SK-N-SH (cell line): ENCODE data around the gene EYA2. TPM values are rescaled to one million over a fixed set of nuclear protein-coding genes. Genes with fewer than 3 reads are reported as not detected.

Source experiments
- CTCF ChIA-PET: fragments of 300-600, 350-600 bp; formaldehyde crosslinking; extraction: SDS; loops from one replicate; lab custom pipeline; 2021; lab: Yijun Ruan, JAX
- POLR2A ChIA-PET: fragments of 350-600 bp; sonication (Branson Sonifier 250); formaldehyde crosslinking; extraction: SDS; loops from one replicate; lab custom pipeline; 2020; ENCODE audit warnings: antibody characterized with exemption, inconsistent platforms; lab: Yijun Ruan, JAX
- DNase-seq: peaks from one replicate; pipeline ENCODE4 v3.0.0; 2012
- H2AFZ ChIP-seq: fragments of 200-600 bp; sonication (generic); 2 replicates; pipeline ENCODE4 v1.8.1; 2016; ENCODE audit warnings: antibody characterized with exemption, mild to moderate bottlenecking, low read depth
- H3F3A ChIP-seq: fragments of 200-600 bp; sonication (generic); replicated peaks from 2 replicates; pipeline ENCODE3; 2016; ENCODE audit warnings: antibody characterized with exemption, mild to moderate bottlenecking; ENCODE audit not compliant: insufficient read depth
- H3K27ac ChIP-seq, 2 experiments: fragments of 200-500 bp in 1 of 2; fragments of 200-600 bp in 1 of 2; sonication (Bioruptor generic) in 1 of 2; sonication (generic), shearing (Covaris generic) in 1 of 2; 2 replicates each; pipeline versions ENCODE4 v1.5.1 to v1.6.1; 2014 to 2016; ENCODE audit warnings: low read depth in 2 of 2, inconsistent platforms in 1 of 2, low read length in 1 of 2, mild to moderate bottlenecking in 1 of 2, mixed read lengths in 1 of 2
- H3K27me3 ChIP-seq: fragments of 200-600 bp; sonication (generic), shearing (Covaris generic); 2 replicates; pipeline ENCODE4 v1.6.1; 2016; ENCODE audit warnings: mixed run types; ENCODE audit not compliant: insufficient read depth
- H3K36me3 ChIP-seq, 2 experiments: fragments of 200-500 bp in 1 of 2; fragments of 200-600 bp in 1 of 2; sonication (Bioruptor generic) in 1 of 2; sonication (generic) in 1 of 2; replicated peaks in 1 of 2; 2 replicates each; pipeline versions ENCODE3 to v1.5.1; 2014 to 2016; ENCODE audit warnings: low read length in 1 of 2, mild to moderate bottlenecking in 1 of 2; ENCODE audit not compliant: insufficient read depth in 2 of 2, control insufficient read depth in 1 of 2
- H3K4me1 ChIP-seq, 2 experiments: fragments of 200-500 bp in 1 of 2; fragments of 200-600 bp in 1 of 2; sonication (Bioruptor generic) in 1 of 2; sonication (generic), shearing (Covaris generic) in 1 of 2; 2 replicates each; pipeline versions ENCODE4 v1.5.1 to v1.6.1; 2014 to 2016; ENCODE audit warnings: low read depth in 1 of 2, low read length in 1 of 2, mixed run types in 1 of 2; ENCODE audit not compliant: insufficient read depth in 2 of 2, control insufficient read depth in 1 of 2
- H3K4me2 ChIP-seq: fragments of 200-600 bp; sonication (generic), shearing (Covaris generic); 2 replicates; pipeline ENCODE4 v1.6.1; 2017; ENCODE audit warnings: mixed run types
- H3K4me3 ChIP-seq, 2 experiments: fragments of 200-500 bp in 1 of 2; fragments of 200-600 bp in 1 of 2; sonication (Bioruptor generic) in 1 of 2; sonication (generic), shearing (Covaris generic) in 1 of 2; 2 replicates each; pipeline versions ENCODE4 v1.5.1 to v1.8.1; 2014 to 2016; ENCODE audit warnings: low read depth in 2 of 2, inconsistent platforms in 1 of 2, low read length in 1 of 2, mild to moderate bottlenecking in 1 of 2, mixed read lengths in 1 of 2, moderate library complexity in 1 of 2
- H3K79me2 ChIP-seq: fragments of 200-600 bp; sonication (generic); 2 replicates; pipeline ENCODE4 v1.8.1; 2017; ENCODE audit warnings: mild to moderate bottlenecking; ENCODE audit not compliant: insufficient read depth
- H3K9ac ChIP-seq: fragments of 200-600 bp; sonication (generic); 2 replicates; pipeline ENCODE4 v1.6.1; 2017; ENCODE audit warnings: mixed run types
- H3K9me2 ChIP-seq: fragments of 200-600 bp; sonication (generic); 2 replicates; pipeline ENCODE4 v1.6.1; 2017; ENCODE audit warnings: mixed run types
- H3K9me3 ChIP-seq: fragments of 200-600 bp; sonication (generic); 2 replicates; pipeline ENCODE4 v1.6.1; 2017; ENCODE audit warnings: mixed run types, mild to moderate bottlenecking, moderate library complexity
- H4K20me1 ChIP-seq: fragments of 200-600 bp; sonication (generic); 2 replicates; pipeline ENCODE4 v1.6.1; 2017; ENCODE audit warnings: mild to moderate bottlenecking, mixed run types; ENCODE audit not compliant: insufficient read depth
- ELF1 ChIP-seq: IDR thresholded peaks from 2 replicates; pipeline ENCODE4 v1.4.0; 2012
- EZH2phosphoT487 ChIP-seq: fragments of 200-600 bp; sonication (generic); IDR thresholded peaks from 2 replicates; pipeline ENCODE4 v1.6.1; 2017; ENCODE audit warnings: low read depth, mixed run types, mild to moderate bottlenecking, antibody characterized with exemption, moderate library complexity, borderline replicate concordance
- FOSL2 ChIP-seq: IDR thresholded peaks from 2 replicates; pipeline ENCODE4 v1.4.0; 2012; ENCODE audit warnings: low read depth, mild to moderate bottlenecking, moderate library complexity, borderline replicate concordance
- FOXJ3 ChIP-seq: sonication (generic); formaldehyde crosslinking; IDR thresholded peaks from 2 replicates; pipeline ENCODE4 v1.5.1; 2020; ENCODE audit warnings: mild to moderate bottlenecking, missing genetic modification reagents
- FOXM1 ChIP-seq: IDR thresholded peaks from 2 replicates; pipeline ENCODE4 v1.4.0; 2012; ENCODE audit warnings: low read depth, mild to moderate bottlenecking
- GABPA ChIP-seq: IDR thresholded peaks from 2 replicates; pipeline ENCODE4 v1.4.0; 2012; ENCODE audit warnings: low read depth, mild to moderate bottlenecking
- JUND ChIP-seq: IDR thresholded peaks from 2 replicates; pipeline ENCODE4 v1.4.0; 2012
- MEF2A ChIP-seq: IDR thresholded peaks from 2 replicates; pipeline ENCODE4 v1.4.0; 2012; ENCODE audit warnings: low read depth, borderline replicate concordance
- NFIC ChIP-seq: IDR thresholded peaks from 2 replicates; pipeline ENCODE4 v1.4.0; 2012; ENCODE audit warnings: borderline replicate concordance
- PBX3 ChIP-seq: IDR thresholded peaks from 2 replicates; pipeline ENCODE4; 2012
- POLR2AphosphoS5 ChIP-seq: IDR thresholded peaks from 2 replicates; pipeline ENCODE4 v1.6.1; 2012; ENCODE audit warnings: low read depth, low read length
- RAD21 ChIP-seq: IDR thresholded peaks from 2 replicates; pipeline ENCODE4 v1.6.1; 2012; ENCODE audit warnings: mild to moderate bottlenecking, low read length
- REST ChIP-seq: IDR thresholded peaks from 2 replicates; pipeline ENCODE4 v1.6.1; 2012; ENCODE audit warnings: mild to moderate bottlenecking, low read depth, low read length, moderate library complexity
- RXRA ChIP-seq: IDR thresholded peaks from 2 replicates; pipeline ENCODE4 v1.4.0; 2012; ENCODE audit warnings: low read depth, mild to moderate bottlenecking, borderline replicate concordance
- SMC3 ChIP-seq: IDR thresholded peaks from 2 replicates; pipeline ENCODE4 v1.6.1; 2012; ENCODE audit warnings: low read depth, low read length, improper control_type of control experiment
- TEAD4 ChIP-seq: IDR thresholded peaks from 2 replicates; pipeline ENCODE4 v1.4.0; 2012; ENCODE audit warnings: mild to moderate bottlenecking, borderline replicate concordance; ENCODE audit not compliant: insufficient read depth
- USF1 ChIP-seq: IDR thresholded peaks from 2 replicates; pipeline ENCODE4 v1.4.0; 2012; ENCODE audit warnings: low read depth, borderline replicate concordance
- USF2 ChIP-seq: fragments of 150-350 bp; IDR thresholded peaks from 2 replicates; pipeline ENCODE4 v1.6.1; 2017; ENCODE audit warnings: antibody characterized with exemption, low read length, low read depth, borderline replicate concordance
- YY1 ChIP-seq: IDR thresholded peaks from 2 replicates; pipeline ENCODE4 v1.4.0; 2012; ENCODE audit warnings: low read depth, mild to moderate bottlenecking
- ZBTB33 ChIP-seq: IDR thresholded peaks from 2 replicates; pipeline ENCODE4 v1.4.0; 2012; ENCODE audit warnings: low read depth, borderline replicate concordance
- WGBS: methylation state at CpG from one replicate; pipeline ENCODE4 v1.1.6; 2017; ENCODE audit warnings: low lambda C conversion rate; 5-methylcytosine and 5-hydroxymethylcytosine counted together
- polyA plus RNA-seq, 3 experiments: library from polyadenylated mRNA; depleted of rRNA; stranded (reverse); fragments of >200 nt; gene quantifications; 2 replicates each; pipeline ENCODE4 v1.2.3, GENCODE V29; 2012

EYA2 gene
- polyA plus RNA-seq, 1 of the 3 experiments (the other 2 are of a cell fraction): 0.05 TPM

- TF ChIP-seq REST: no peak
- TF ChIP-seq TEAD4: no peak
- no peak for TF ChIP-seq FOXM1
- no peak for TF ChIP-seq RXRA
- TF ChIP-seq JUND: no peak
- no peak for TF ChIP-seq SMC3
- no peak for TF ChIP-seq FOXJ3 (CRISPR knock-in tag)
- TF ChIP-seq POLR2AphosphoS5: no peak
- no peak for TF ChIP-seq GABPA
- no peak for TF ChIP-seq RAD21
- TF ChIP-seq EZH2phosphoT487: no peak
- TF ChIP-seq, all 33 proteins: peak for 0
These were observed 123.7 kb downstream of the EYA2 start (continued) for GRCh38 chr20:47018381-47018780.

- ChIA-PET POLR2A (no interaction called here), CTCF (interaction anchor here (0.8 kb wide), 1 partner anchor 26 kb away, joined by 3 read pairs; no protein-coding TSS in a partner anchor)
- 23% methylated on average over 7 of the region's 7 CpGs for WGBS
- no peak for TF ChIP-seq ZBTB33
- no peak for TF ChIP-seq PBX3
- no peak for TF ChIP-seq SMC3
- no peak for TF ChIP-seq POLR2AphosphoS5
- no peak for TF ChIP-seq NFIC
- TF ChIP-seq TEAD4: no peak
- no peak for TF ChIP-seq EZH2phosphoT487
- no peak for TF ChIP-seq MEF2A
- no peak for TF ChIP-seq GABPA
- no peak for TF ChIP-seq YY1
- TF ChIP-seq USF2: no peak
- no peak for TF ChIP-seq USF1
- TF ChIP-seq ELF1: no peak
- no peak for TF ChIP-seq FOSL2
These were observed 124.6 kb downstream of the EYA2 start for GRCh38 chr20:47019121-47019824.

More at GRCh38 chr20:47019121-47019824, 124.6 kb downstream of the EYA2 start:
- Histone ChIP-seq H3F3A (no peaks in the 10 kb centered on the region), H3K27me3 (no peaks in the 10 kb centered on the region; the same call in 1 of the 2 replicates), H2AFZ (no peak overlapping the region), H3K4me3 (no peak overlapping the region), H3K9me3 (no peaks in the 10 kb centered on the region), H3K9me2 (no peaks in the 10 kb centered on the region), H4K20me1 (no peaks in the 10 kb centered on the region), H3K27ac (no peak overlapping the region), H3K4me2 (no peak overlapping the region), H3K9ac (no peak overlapping the region), H3K79me2 (no peaks in the 10 kb centered on the region), H3K4me1 (peaks cover 0 to 5% of the 10 kb centered on the region in 2 experiments; a peak in 1 of 4 replicates), H3K36me3 (no peaks in the 10 kb centered on the region)
- peak; percentile 45 for DNase-seq
